Endodermal cell (in vitro differentiated cells): ENCODE data around the gene MFN2. TPM values are rescaled to one million over a fixed set of nuclear protein-coding genes. Genes with fewer than 3 reads are reported as not detected.

Source experiments
- DNase-seq: peaks from one replicate; pipeline ENCODE4 v3.0.0-alpha.2; 2017
- H3K27ac ChIP-seq: 2 replicates; pipeline ENCODE4 v1.5.1; 2013; ENCODE audit warnings: mild to moderate bottlenecking, low read depth, low read length, moderate library complexity
- H3K27me3 ChIP-seq: 2 replicates; pipeline ENCODE4 v1.6.1; 2013; ENCODE audit warnings: mild to moderate bottlenecking, low read length, moderate library complexity; ENCODE audit not compliant: insufficient read depth, control insufficient read depth, poor library complexity, severe bottlenecking
- H3K36me3 ChIP-seq: 2 replicates; pipeline ENCODE4 v1.7.0; 2013; ENCODE audit warnings: mild to moderate bottlenecking, low read length, moderate library complexity; ENCODE audit not compliant: control insufficient read depth, insufficient read depth
- H3K4me1 ChIP-seq: one replicate; pipeline ENCODE4 v1.7.0; 2013; ENCODE audit warnings: low read length; ENCODE audit not compliant: control insufficient read depth, insufficient read depth
- H3K4me3 ChIP-seq: 2 replicates; pipeline ENCODE4 v1.5.1; 2013; ENCODE audit warnings: mild to moderate bottlenecking, low read length, moderate library complexity
- H3K9ac ChIP-seq: 2 replicates; pipeline ENCODE4 v1.6.1; 2013; ENCODE audit warnings: mild to moderate bottlenecking, low read length, moderate library complexity; ENCODE audit not compliant: poor library complexity, severe bottlenecking; ENCODE audit errors: extremely low read depth
- H3K9me3 ChIP-seq: 2 replicates; pipeline ENCODE4 v1.6.1; 2013; ENCODE audit warnings: mild to moderate bottlenecking, low read length, moderate library complexity; ENCODE audit not compliant: control insufficient read depth
- H3K27ac Mint-ChIP-seq: 2 replicates; pipeline ENCODE4 v1.8.0; 2020; ENCODE audit warnings: mixed read lengths
- H3K27me3 Mint-ChIP-seq: 2 replicates; pipeline ENCODE4 v1.8.0; 2021; ENCODE audit warnings: mild to moderate bottlenecking, mixed read lengths; ENCODE audit not compliant: insufficient read depth
- H3K36me3 Mint-ChIP-seq: 2 replicates; pipeline ENCODE4 v1.8.0; 2020; ENCODE audit warnings: low read depth, mixed read lengths
- H3K4me1 Mint-ChIP-seq: 2 replicates; pipeline ENCODE4 v1.8.0; 2020; ENCODE audit warnings: mixed read lengths
- H3K4me3 Mint-ChIP-seq: 2 replicates; pipeline ENCODE4 v1.8.0; 2020; ENCODE audit warnings: mild to moderate bottlenecking, moderate library complexity, mixed read lengths
- H3K9me3 Mint-ChIP-seq: 2 replicates; pipeline ENCODE4 v1.8.0; 2020; ENCODE audit warnings: mild to moderate bottlenecking, mixed read lengths
- CTCF ChIP-seq: fragments of 200-600 bp; sonication (generic); conservative IDR thresholded peaks from 2 replicates; pipeline ENCODE4 v1.5.0; 2021; ENCODE audit warnings: antibody characterized with exemption, mild to moderate bottlenecking
- WGBS, 2 experiments: methylation state at CpG; one replicate each; pipeline versions ENCODE4 v1.1.5 to v1.1.7; 2013; ENCODE audit warnings: missing lambda C conversion rate in 2 of 2, mixed read lengths in 1 of 2; ENCODE audit not compliant: insufficient coverage in 1 of 2, insufficient read length in 1 of 2; 5-methylcytosine and 5-hydroxymethylcytosine counted together
- total RNA-seq, 2 donors: library from RNA; stranded (reverse); fragmentation: NEBNext Ultra II Directional in 1 of 2; extraction: Animal tissue kit (Norgen Biotek cat#: 25700) in 1 of 2; gene quantifications; 2 replicates in 1 of 2; 3 replicates in 1 of 2; pipeline ENCODE4 v1.2.1, GENCODE V29; 2021

MFN2 gene
- total RNA-seq, 2 donors from 2014 or later, result 41.7 to 56.3 TPM

- TF ChIP-seq CTCF, result no peak
- no peaks in the 10 kb centered on the region for H3K27me3 ChIP-seq
- H3K36me3 ChIP-seq, result no peaks in the 10 kb centered on the region
- peaks cover 3% of the 10 kb centered on the region for H3K9me3 Mint-ChIP-seq
- no peaks in the 10 kb centered on the region for H3K9me3 ChIP-seq
- H3K9ac ChIP-seq, result no peak overlapping the region
- H3K27ac Mint-ChIP-seq, result no peak overlapping the region
- H3K36me3 Mint-ChIP-seq, result no peaks in the 10 kb centered on the region
- H3K4me1 ChIP-seq, result peaks cover 11% of the 10 kb centered on the region
- H3K27me3 Mint-ChIP-seq, result peaks cover 5% of the 10 kb centered on the region
- WGBS, 2 experiments, result 82 to 87% methylated on average over 6 to 13 of the region's 13 CpGs
- H3K27ac ChIP-seq, result peak overlapping the region; percentile 67
- peaks cover 37% of the 10 kb centered on the region for H3K4me1 Mint-ChIP-seq
- no peak overlapping the region for H3K4me3 Mint-ChIP-seq
- no peak for DNase-seq
- no peak overlapping the region for H3K4me3 ChIP-seq
Observed at GRCh38 chr1:12053752-12054548, 73.7 kb downstream of the MFN2 start.

- H3K27me3 Mint-ChIP-seq, result peaks cover 13% of the 10 kb centered on the region
- peaks cover 8% of the 10 kb centered on the region for H3K4me1 ChIP-seq
- no peaks in the 10 kb centered on the region for H3K36me3 ChIP-seq
- H3K9me3 ChIP-seq, result no peaks in the 10 kb centered on the region
- no peak for TF ChIP-seq CTCF
- H3K27ac ChIP-seq, result no peak overlapping the region
- H3K27me3 ChIP-seq, result peaks cover 4% of the 10 kb centered on the region
- H3K4me3 ChIP-seq, result no peak overlapping the region
- no peak for DNase-seq
- peaks cover 31% of the 10 kb centered on the region for H3K4me1 Mint-ChIP-seq
- H3K27ac Mint-ChIP-seq, result no peak overlapping the region
- H3K4me3 Mint-ChIP-seq, result no peak overlapping the region
- 75 to 80% methylated on average over 4 to 6 of the region's 6 CpGs for WGBS, 2 experiments
- H3K36me3 Mint-ChIP-seq, result no peaks in the 10 kb centered on the region
- H3K9ac ChIP-seq, result no peak overlapping the region
- peaks cover 3% of the 10 kb centered on the region for H3K9me3 Mint-ChIP-seq
Observed at GRCh38 chr1:12055259-12055658, 75.0 kb downstream of the MFN2 start.

- WGBS, 2 experiments, result 94 to 96% methylated on average over 12 to 16 of the region's 16 CpGs
- peaks cover 18% of the 10 kb centered on the region for H3K27me3 Mint-ChIP-seq
- Histone ChIP-seq H3K27me3 (peaks cover 9% of the 10 kb centered on the region), H3K9ac (no peak overlapping the region), H3K27ac (no peak overlapping the region), H3K4me1 (peaks cover 8% of the 10 kb centered on the region), H3K4me3 (no peak overlapping the region), H3K9me3 (no peaks in the 10 kb centered on the region), H3K36me3 (no peaks in the 10 kb centered on the region)
- H3K27ac Mint-ChIP-seq, result no peak overlapping the region
- no peak overlapping the region for H3K4me3 Mint-ChIP-seq
- TF ChIP-seq CTCF, result no peak
- no peak for DNase-seq
- peaks cover 3% of the 10 kb centered on the region for H3K9me3 Mint-ChIP-seq
- peaks cover 31% of the 10 kb centered on the region for H3K4me1 Mint-ChIP-seq
- no peaks in the 10 kb centered on the region for H3K36me3 Mint-ChIP-seq
Observed at GRCh38 chr1:12056331-12056841, 76.1 kb downstream of the MFN2 start.
